Psoas muscle (tissue), 8 donors: ENCODE data around the gene LAPTM4A. TPM values are rescaled to one million over a fixed set of nuclear protein-coding genes. Genes with fewer than 3 reads are reported as not detected.

Experiments used
- ATAC-seq, 4 donors: fragments of 200-7000 bp; cut with Tn5 transposase; one replicate each; pipeline ENCODE4 v1.9.1; 2020; ENCODE audit warnings: moderate library complexity in 3 of 4, mild to moderate bottlenecking in 2 of 4
- DNase-seq, 2 donors: peaks; one replicate each; pipeline ENCODE4 v3.0.0-alpha.2; 2020
- H3K27ac ChIP-seq: fragments of 200-600 bp; one replicate; pipeline ENCODE4 v1.8.0; 2022
- H3K27me3 ChIP-seq, 3 donors: fragments of 200-600 bp in 1 of 3; one replicate each; pipeline versions ENCODE4 v1.6.1 to v1.8.0; 2013 to 2022; ENCODE audit warnings: low read length in 2 of 3, mild to moderate bottlenecking in 2 of 3, moderate library complexity in 1 of 3; ENCODE audit not compliant: insufficient read depth in 3 of 3
- H3K36me3 ChIP-seq, 2 donors: fragments of 200-600 bp in 1 of 2; one replicate each; pipeline versions ENCODE4 v1.6.1 to v1.8.0; 2013 to 2022; ENCODE audit warnings: low read depth in 1 of 2, mild to moderate bottlenecking in 1 of 2, moderate library complexity in 1 of 2; ENCODE audit not compliant: insufficient read depth in 1 of 2
- H3K4me1 ChIP-seq: fragments of 200-600 bp; one replicate; pipeline ENCODE4 v1.8.0; 2022
- H3K4me3 ChIP-seq: fragments of 200-600 bp; one replicate; pipeline ENCODE4 v1.8.0; 2022; ENCODE audit warnings: mild to moderate bottlenecking
- H3K9me3 ChIP-seq: fragments of 200-600 bp; one replicate; pipeline ENCODE4 v1.8.0; 2022
- CTCF ChIP-seq: fragments of 200-600 bp; IDR thresholded peaks from one replicate; pipeline ENCODE4 v1.8.0; 2022; ENCODE audit warnings: antibody characterized with exemption
- WGBS, 3 donors: extraction: QIAGEN DNeasy Blood & Tissue Kit; methylation state at CpG; one replicate each; pipeline versions ENCODE4 v1.1.6 to v1.1.7; 2013; 5-methylcytosine and 5-hydroxymethylcytosine counted together
- intact Hi-C, 2 donors: fragments of 100-400 bp; cut with DNase I; formaldehyde crosslinking; loops; one replicate each; pipeline versions ENCODE4 v1.11.0 to v1.14.2; 2022
- polyA plus RNA-seq, 3 donors: library from polyadenylated mRNA; stranded (reverse); fragments of 200-250 nt; gene quantifications; one replicate each; pipeline ENCODE4 v1.2.3, GENCODE V29; 2013
- total RNA-seq, 4 donors: library from RNA; stranded (reverse); fragmentation: NEBNext Ultra II Directional in 2 of 4; extraction: Animal tissue kit (Norgen Biotek cat#: 25700) in 2 of 4; gene quantifications; one replicate each; pipeline versions ENCODE4 v1.2.1 to v1.2.4, GENCODE V29; 2021 to 2023
- donor health status: healthy with polysubstance abuse.
- donor health status: DM: no; HTN: no; CAD: no; lungs with moderate emphysema.
- donor health status: Bipolar disorder and iron deficiency.
- donor health status: healthy.
- donor health status: DM: yes; HTN: yes; CAD: no.
- donor health status: DM: no; HTN: no; CAD: no.
- donor health status: DM: no; HTN: no; CAD: no.
- donor health status: DM: yes; HTN: yes; CAD: no.

Gene LAPTM4A
- total and polyA plus RNA-seq, 7 donors: 68.2 to 124 (median 78.8) TPM

GRCh38 chr2:20072436-20073158 lies 21.2 kb upstream of the LAPTM4A start:
- H3K27ac ChIP-seq: peak overlapping the region; percentile 37
- WGBS, 3 donors: 78 to 85% (median 78%) methylated on average over 7 of the region's 7 CpGs
- DNase-seq (no peak), ATAC-seq (peak in 1 of 4 donors; percentile 62)
- no peak overlapping the region for H3K4me3 ChIP-seq
- no peaks in the 10 kb centered on the region for H3K27me3 ChIP-seq
- no peaks in the 10 kb centered on the region for H3K4me1 ChIP-seq
- no peak for TF ChIP-seq CTCF
- H3K36me3 ChIP-seq: no peaks in the 10 kb centered on the region
- H3K9me3 ChIP-seq: no peaks in the 10 kb centered on the region
- intact Hi-C loops: no loop called here

GRCh38 chr2:20071397-20072383 lies 20.3 kb upstream of the LAPTM4A start:
- Histone ChIP-seq H3K9me3 (no peaks in the 10 kb centered on the region), H3K27me3 (no peaks in the 10 kb centered on the region), H3K36me3 (no peaks in the 10 kb centered on the region), H3K4me1 (no peaks in the 10 kb centered on the region), H3K27ac (peak overlapping the region; percentile 37), H3K4me3 (no peak overlapping the region)
- ATAC-seq: peak; percentile 46 to 88 (median 76)
- whole genome bisulfite sequencing, 3 donors: 36 to 50% (median 37%) methylated on average over 14 of the region's 14 CpGs
- intact Hi-C loops: no loop called here
- TF ChIP-seq CTCF: no peak
- no peak for DNase-seq

GRCh38 chr2:20069756-20070155 lies 18.3 kb upstream of the LAPTM4A start:
- TF ChIP-seq CTCF: no peak
- Histone ChIP-seq H3K36me3 (no peaks in the 10 kb centered on the region), H3K27ac (no peak overlapping the region), H3K27me3 (no peaks in the 10 kb centered on the region), H3K9me3 (no peaks in the 10 kb centered on the region), H3K4me3 (no peak overlapping the region), H3K4me1 (no peaks in the 10 kb centered on the region)
- intact Hi-C loops: no loop called here
- no peak for DNase-seq
- ATAC-seq: no peak

- Histone ChIP-seq H3K9me3 (no peaks in the 10 kb centered on the region), H3K27me3 (no peaks in the 10 kb centered on the region), H3K4me1 (no peaks in the 10 kb centered on the region), H3K4me3 (no peak overlapping the region), H3K27ac (no peak overlapping the region), H3K36me3 (no peaks in the 10 kb centered on the region)
- WGBS, 3 donors: 63 to 76% (median 69%) methylated on average over 3 of the region's 3 CpGs
- no peak for DNase-seq
- intact Hi-C loops: no loop called here
- no peak for TF ChIP-seq CTCF
- ATAC-seq: no peak
Observed at GRCh38 chr2:20067992-20068584, 16.7 kb upstream of the LAPTM4A start.
